ENCODE results near the gene MX1. TPM values are rescaled to one million over a fixed set of nuclear protein-coding genes. Genes with fewer than 3 reads are reported as not detected.
A peak's percentile ranks its signal among the peaks of the same experiment; 100 is the strongest.

Gene MX1
- polyA plus RNA-seq, 1 donor = 16.8 TPM

GRCh38 chr21:41459884-41460534, 34.0 kb downstream of the MX1 start:
- Histone ChIP-seq H3K9me3 (ENCODE audit: control insufficient read depth, low read depth, low read length) (no peaks in the 10 kb centered on the region), H3K4me1 (ENCODE audit: control insufficient read depth, insufficient read depth, low read length) (peaks cover 2% of the 10 kb centered on the region), H3K36me3 (ENCODE audit: control insufficient read depth, insufficient read depth, low read length) (peaks cover 19% of the 10 kb centered on the region), H3K4me3 (ENCODE audit: low read length) (no peak overlapping the region), H3K27ac (ENCODE audit: low read length) (no peak overlapping the region), H3K27me3 (ENCODE audit: control insufficient read depth, insufficient read depth, low read length) (no peaks in the 10 kb centered on the region)
- WGBS (ENCODE audit: insufficient coverage, low lambda C conversion rate) = no CpG with 5 or more reads among the region's 9 CpGs
- no peak for DNase-seq

GRCh38 chr21:41460578-41461527, 34.8 kb downstream of the MX1 start:
- WGBS (ENCODE audit: insufficient coverage, low lambda C conversion rate) = no CpG with 5 or more reads among the region's 17 CpGs
- H3K4me3 ChIP-seq (ENCODE audit: low read length) = no peak overlapping the region
- no peaks in the 10 kb centered on the region for H3K9me3 ChIP-seq (ENCODE audit: control insufficient read depth, low read depth, low read length)

GRCh38 chr21:41465176-41465781, 39.2 kb downstream of the MX1 start:
- DNase-seq = no peak

More at GRCh38 chr21:41460578-41461527, 34.8 kb downstream of the MX1 start:
- peaks cover 2% of the 10 kb centered on the region for H3K4me1 ChIP-seq (ENCODE audit: control insufficient read depth, insufficient read depth, low read length)
- peaks cover 25% of the 10 kb centered on the region for H3K36me3 ChIP-seq (ENCODE audit: control insufficient read depth, insufficient read depth, low read length)
- DNase-seq = peak; percentile 48 to 57
- H3K27ac ChIP-seq (ENCODE audit: low read length) = no peak overlapping the region
- H3K27me3 ChIP-seq (ENCODE audit: control insufficient read depth, insufficient read depth, low read length) = no peaks in the 10 kb centered on the region

GRCh38 chr21:41466024-41466820, 40.2 kb downstream of the MX1 start:
- Histone ChIP-seq H3K9me3 (ENCODE audit: control insufficient read depth, low read depth, low read length) (peaks cover 4% of the 10 kb centered on the region), H3K27ac (ENCODE audit: low read length) (no peak overlapping the region), H3K36me3 (ENCODE audit: control insufficient read depth, insufficient read depth, low read length) (peaks cover 76% of the 10 kb centered on the region), H3K27me3 (ENCODE audit: control insufficient read depth, insufficient read depth, low read length) (no peaks in the 10 kb centered on the region), H3K4me3 (ENCODE audit: low read length) (no peak overlapping the region), H3K4me1 (ENCODE audit: control insufficient read depth, insufficient read depth, low read length) (peaks cover 2% of the 10 kb centered on the region)
- 100% methylated on average over 1 of the region's 23 CpGs for WGBS (ENCODE audit: insufficient coverage, low lambda C conversion rate)
- no peak for DNase-seq

More at GRCh38 chr21:41465176-41465781, 39.2 kb downstream of the MX1 start:
- H3K27ac ChIP-seq (ENCODE audit: low read length) = no peak overlapping the region
- H3K9me3 ChIP-seq (ENCODE audit: control insufficient read depth, low read depth, low read length) = peaks cover 4% of the 10 kb centered on the region
- no peak overlapping the region for H3K4me3 ChIP-seq (ENCODE audit: low read length)
- WGBS (ENCODE audit: insufficient coverage, low lambda C conversion rate) = 100% methylated on average over 1 of the region's 4 CpGs
- peaks cover 67% of the 10 kb centered on the region for H3K36me3 ChIP-seq (ENCODE audit: control insufficient read depth, insufficient read depth, low read length)
- H3K4me1 ChIP-seq (ENCODE audit: control insufficient read depth, insufficient read depth, low read length) = peaks cover 2% of the 10 kb centered on the region
- H3K27me3 ChIP-seq (ENCODE audit: control insufficient read depth, insufficient read depth, low read length) = no peaks in the 10 kb centered on the region

- H3K4me1 ChIP-seq (ENCODE audit: control insufficient read depth, insufficient read depth, low read length) = no peaks in the 10 kb centered on the region
- no peak overlapping the region for H3K4me3 ChIP-seq (ENCODE audit: low read length)
- peaks cover 85% of the 10 kb centered on the region for H3K36me3 ChIP-seq (ENCODE audit: control insufficient read depth, insufficient read depth, low read length)
- no peak overlapping the region for H3K27ac ChIP-seq (ENCODE audit: low read length)
- H3K27me3 ChIP-seq (ENCODE audit: control insufficient read depth, insufficient read depth, low read length) = no peaks in the 10 kb centered on the region
- WGBS (ENCODE audit: insufficient coverage, low lambda C conversion rate) = no CpG with 5 or more reads among the region's 5 CpGs
- no peak for DNase-seq
- peaks cover 4% of the 10 kb centered on the region for H3K9me3 ChIP-seq (ENCODE audit: control insufficient read depth, low read depth, low read length)
Measured at GRCh38 chr21:41470054-41470453, 44.0 kb downstream of the MX1 start.

GRCh38 chr21:41472753-41473548, 46.9 kb downstream of the MX1 start:
- no peak for DNase-seq
- Histone ChIP-seq H3K4me1 (ENCODE audit: control insufficient read depth, insufficient read depth, low read length) (peaks cover 3% of the 10 kb centered on the region), H3K4me3 (ENCODE audit: low read length) (no peak overlapping the region), H3K36me3 (ENCODE audit: control insufficient read depth, insufficient read depth, low read length) (peaks cover 81% of the 10 kb centered on the region), H3K27ac (ENCODE audit: low read length) (no peak overlapping the region), H3K9me3 (ENCODE audit: control insufficient read depth, low read depth, low read length) (peaks cover 2% of the 10 kb centered on the region), H3K27me3 (ENCODE audit: control insufficient read depth, insufficient read depth, low read length) (no peaks in the 10 kb centered on the region)
- WGBS (ENCODE audit: insufficient coverage, low lambda C conversion rate) = no CpG with 5 or more reads among the region's 33 CpGs

GRCh38 chr21:41475714-41476420, 49.8 kb downstream of the MX1 start:
- no CpG with 5 or more reads among the region's 15 CpGs for WGBS (ENCODE audit: insufficient coverage, low lambda C conversion rate)
- Histone ChIP-seq H3K36me3 (ENCODE audit: control insufficient read depth, insufficient read depth, low read length) (peaks cover 78% of the 10 kb centered on the region), H3K4me3 (ENCODE audit: low read length) (no peak overlapping the region), H3K4me1 (ENCODE audit: control insufficient read depth, insufficient read depth, low read length) (peaks cover 13% of the 10 kb centered on the region), H3K27me3 (ENCODE audit: control insufficient read depth, insufficient read depth, low read length) (no peaks in the 10 kb centered on the region), H3K9me3 (ENCODE audit: control insufficient read depth, low read depth, low read length) (peaks cover 2% of the 10 kb centered on the region), H3K27ac (ENCODE audit: low read length) (no peak overlapping the region)
- DNase-seq = peak in 1 of 2 donors; percentile 60

GRCh38 chr21:41477641-41478318, 51.7 kb downstream of the MX1 start:
- Histone ChIP-seq H3K27me3 (ENCODE audit: control insufficient read depth, insufficient read depth, low read length) (no peaks in the 10 kb centered on the region), H3K4me1 (ENCODE audit: control insufficient read depth, insufficient read depth, low read length) (peaks cover 13% of the 10 kb centered on the region), H3K9me3 (ENCODE audit: control insufficient read depth, low read depth, low read length) (peaks cover 2% of the 10 kb centered on the region), H3K27ac (ENCODE audit: low read length) (peak overlapping the region; percentile 76), H3K4me3 (ENCODE audit: low read length) (no peak overlapping the region), H3K36me3 (ENCODE audit: control insufficient read depth, insufficient read depth, low read length) (peaks cover 76% of the 10 kb centered on the region)
- peak; percentile 40 to 56 for DNase-seq
- no CpG with 5 or more reads among the region's 15 CpGs for WGBS (ENCODE audit: insufficient coverage, low lambda C conversion rate)

All from large intestine (tissue), 3 donors.